A549 (cell line): ENCODE results near the gene PGC. TPM values are rescaled to one million over a fixed set of nuclear protein-coding genes. Genes with fewer than 3 reads are reported as not detected.

ENCODE experiments used
- ATAC-seq, 2 experiments: fragments of 200-7000 bp in 1 of 2; fragments of >200 bp in 1 of 2; cut with Nextera tagmentation in 1 of 2; cut with Tn5 transposase in 1 of 2; 3 replicates each; pipeline versions ENCODE4 v1.8.0 to v1.9.1; 2018 to 2020; ENCODE audit warnings: mild to moderate bottlenecking in 1 of 2, moderate library complexity in 1 of 2
- CTCF ChIA-PET: fragments of 300-600 bp; sonication (Branson Sonifier 250); formaldehyde crosslinking; extraction: SDS; loops from one replicate; lab custom pipeline; 2021; ENCODE audit warnings: antibody characterized with exemption, inconsistent platforms; lab: Yijun Ruan, JAX
- POLR2A ChIA-PET: fragments of 350-600 bp; formaldehyde crosslinking; extraction: SDS; loops from one replicate; lab custom pipeline; 2021; ENCODE audit warnings: antibody characterized with exemption, inconsistent platforms; lab: Yijun Ruan, JAX
- DNase-seq, 2 experiments: peaks; one replicate each; pipeline versions ENCODE4 v3.0.0 to v3.0.0-alpha.2; 2011 to 2016; ENCODE audit warnings: low read depth in 1 of 2, low spot score in 1 of 2
- FAIRE-seq: peaks from 2 replicates; lab custom pipeline; 2011; peaks lifted over from hg19 to GRCh38; lab: Jason Lieb, UNC
- H3K27ac ChIP-seq, 2 experiments: fragments of >200 bp; sonication (Bioruptor Twin); formaldehyde crosslinking; 3 replicates each; pipeline ENCODE4 v1.5.1; 2016 to 2017
- H3K4me1 ChIP-seq: fragments of >200 bp; sonication (Bioruptor Twin); formaldehyde crosslinking; 3 replicates; pipeline ENCODE4 v1.6.1; 2016
- H3K4me2 ChIP-seq: fragments of >200 bp; sonication (Bioruptor Twin); formaldehyde crosslinking; 3 replicates; pipeline ENCODE4 v1.6.1; 2016
- H3K4me3 ChIP-seq: fragments of >200 bp; sonication (Bioruptor Twin); formaldehyde crosslinking; 3 replicates; pipeline ENCODE4 v1.5.1; 2016
- H3K9me3 ChIP-seq: fragments of >200 bp; sonication (Bioruptor Twin); formaldehyde crosslinking; 3 replicates; pipeline ENCODE4 v1.6.1; 2016
- BCL3 ChIP-seq: fragments of >200 bp; sonication (Bioruptor Twin); formaldehyde crosslinking; IDR thresholded peaks from 3 replicates; pipeline ENCODE4 v1.6.1; 2016
- CBX2 ChIP-seq: fragments of 200-600 bp; sonication (generic); IDR thresholded peaks from 2 replicates; pipeline ENCODE4 v1.6.1; 2016; ENCODE audit warnings: low read depth, mild to moderate bottlenecking, borderline replicate concordance
- CBX8 ChIP-seq: fragments of 200-600 bp; sonication (generic); IDR thresholded peaks from 2 replicates; pipeline ENCODE4 v1.6.1; 2016
- CHD2 ChIP-seq: fragments of 150-350 bp; IDR thresholded peaks from 2 replicates; pipeline ENCODE4 v1.6.1; 2014; ENCODE audit warnings: low read length; ENCODE audit not compliant: partially characterized antibody
- CHD4 ChIP-seq: fragments of 200-600 bp; sonication (generic); IDR thresholded peaks from 2 replicates; pipeline ENCODE4 v1.6.1; 2016; ENCODE audit warnings: antibody characterized with exemption, mild to moderate bottlenecking, borderline replicate concordance
- EHMT2 ChIP-seq: fragments of 200-600 bp; sonication (generic); IDR thresholded peaks from 2 replicates; pipeline ENCODE4 v1.6.1; 2016; ENCODE audit warnings: antibody characterized with exemption, low read depth, mild to moderate bottlenecking, moderate library complexity
- FOSB ChIP-seq: fragments of 250-450 bp; sonication (Bioruptor Pico); IDR thresholded peaks from 2 replicates; pipeline ENCODE4 v1.5.0; 2020; ENCODE audit warnings: mild to moderate bottlenecking, moderate library complexity
- FOSL2 ChIP-seq, 2 experiments: fragments of 450-650 bp in 1 of 2; fragments of >200 bp in 1 of 2; sonication (Bioruptor Twin) in 1 of 2; formaldehyde crosslinking; IDR thresholded peaks; 2 replicates each; pipeline versions ENCODE4 v1.5.0 to v1.6.1; 2016 to 2020; ENCODE audit warnings: mild to moderate bottlenecking in 1 of 2, moderate library complexity in 1 of 2
- GATA3 ChIP-seq: IDR thresholded peaks from 2 replicates; pipeline ENCODE4 v1.6.1; 2012; ENCODE audit warnings: borderline replicate concordance
- HMGXB4 ChIP-seq: fragments of 250-450 bp; sonication (Bioruptor Pico); IDR thresholded peaks from 2 replicates; pipeline ENCODE4 v1.5.0; 2021; ENCODE audit warnings: mild to moderate bottlenecking, moderate library complexity, borderline replicate concordance
- HOXB13 ChIP-seq: fragments of 250-450 bp; sonication (Bioruptor Pico); IDR thresholded peaks from 2 replicates; pipeline ENCODE4 v1.5.0; 2020; ENCODE audit warnings: low read depth, mild to moderate bottlenecking, moderate library complexity
- KDM5A ChIP-seq: fragments of 200-600 bp; sonication (generic); IDR thresholded peaks from 2 replicates; pipeline ENCODE4 v1.6.1; 2016; ENCODE audit warnings: antibody characterized with exemption, mild to moderate bottlenecking
- MYC ChIP-seq: IDR thresholded peaks from 2 replicates; pipeline ENCODE4 v1.6.1; 2012; ENCODE audit warnings: mild to moderate bottlenecking, inconsistent platforms, low read length, improper control_type of control experiment, borderline replicate concordance
- NPAS2 ChIP-seq: fragments of 250-450 bp; sonication (Bioruptor Pico); IDR thresholded peaks from 2 replicates; pipeline ENCODE4 v1.8.0; 2022; ENCODE audit warnings: mild to moderate bottlenecking, moderate library complexity, borderline replicate concordance
- PBX3 ChIP-seq: IDR thresholded peaks from 2 replicates; pipeline ENCODE4 v1.6.1; 2012
- RCOR1 ChIP-seq: fragments of 150-350 bp; IDR thresholded peaks from 2 replicates; pipeline ENCODE4 v1.6.1; 2014; ENCODE audit warnings: antibody characterized with exemption, low read length, low read depth
- REST ChIP-seq: fragments of 200-600 bp; sonication (generic); IDR thresholded peaks from 2 replicates; pipeline ENCODE4 v1.6.1; 2016; ENCODE audit warnings: antibody characterized with exemption, mild to moderate bottlenecking, moderate library complexity
- RFX5 ChIP-seq: fragments of 450-650 bp; IDR thresholded peaks from 2 replicates; pipeline ENCODE4 v1.7.1; 2014; ENCODE audit warnings: antibody characterized with exemption, mild to moderate bottlenecking, moderate library complexity
- SMC3 ChIP-seq: fragments of >200 bp; sonication (Bioruptor Twin); formaldehyde crosslinking; IDR thresholded peaks from 3 replicates; pipeline ENCODE4 v1.6.1; 2018; ENCODE audit warnings: inconsistent platforms
- TP53 ChIP-seq: fragments of 250-450 bp; sonication (Bioruptor Pico); IDR thresholded peaks from 2 replicates; pipeline ENCODE4 v1.5.0; 2021; ENCODE audit warnings: mild to moderate bottlenecking, moderate library complexity
- ZC3H11A ChIP-seq: fragments of 450-650 bp; IDR thresholded peaks from 2 replicates; pipeline ENCODE4 v1.6.1; 2014; ENCODE audit warnings: antibody characterized with exemption, mild to moderate bottlenecking
- ZFP36 ChIP-seq: fragments of 450-650 bp; IDR thresholded peaks from 2 replicates; pipeline ENCODE4 v1.6.1; 2014; ENCODE audit warnings: borderline replicate concordance; ENCODE audit not compliant: partially characterized antibody
- WGBS: methylation state at CpG from one replicate; pipeline ENCODE4 v1.1.6; 2017; ENCODE audit errors: missing lambda C conversion rate; 5-methylcytosine and 5-hydroxymethylcytosine counted together
- polyA plus RNA-seq, 4 experiments: library from polyadenylated mRNA; depleted of rRNA in 3 of 4; stranded (reverse); fragments of >200 nt; fragmentation: RNase III in 1 of 4; extraction: RNeasy Plus Mini Kit Qiagen cat#74134 plus additional on column Dnase treatment in 1 of 4; gene quantifications; 2 replicates in 3 of 4; 3 replicates in 1 of 4; pipeline ENCODE4 v1.2.3, GENCODE V29; 2011 to 2017

Gene PGC
- polyA plus RNA-seq, 2 of the 4 experiments (the other 2 are of a cell fraction), result not detected

- CTCF ChIA-PET, result interaction anchor here (0.8 to 1.3 kb wide), 2 partner anchors 46 to 59 kb away, joined by 3 read pairs; no protein-coding TSS in a partner anchor
- FAIRE-seq (no peak), DNase-seq (no peak), ATAC-seq (no peak)
- 97% methylated on average over 3 of the region's 3 CpGs for WGBS
- Histone ChIP-seq H3K9me3 (no peaks in the 10 kb centered on the region), H3K4me3 (no peak overlapping the region), H3K4me2 (no peak overlapping the region), H3K4me1 (peaks cover 35% of the 10 kb centered on the region), H3K27ac (peak overlapping the region in 1 of 2 experiments; percentile 43; a peak in 1 of 6 replicates)
- TF ChIP-seq HMGXB4 (CRISPR knock-in tag), result no peak
- no peak for TF ChIP-seq TP53 (CRISPR knock-in tag)
- TF ChIP-seq CHD4, result no peak
- no peak for TF ChIP-seq CBX8
- no peak for TF ChIP-seq FOSB (CRISPR knock-in tag)
- TF ChIP-seq RFX5, result no peak
- TF ChIP-seq GATA3, result no peak
- no peak for TF ChIP-seq CHD2
- no peak for TF ChIP-seq KDM5A
- no peak for TF ChIP-seq REST
- TF ChIP-seq CBX2, result no peak
- no peak for TF ChIP-seq ZC3H11A
- TF ChIP-seq NPAS2 (CRISPR knock-in tag), result no peak
- TF ChIP-seq HOXB13 (CRISPR knock-in tag), result no peak
- POLR2A ChIA-PET, result no interaction called here
Observed at GRCh38 chr6:41727705-41728072, 19.5 kb downstream of the PGC start.

DNA sequence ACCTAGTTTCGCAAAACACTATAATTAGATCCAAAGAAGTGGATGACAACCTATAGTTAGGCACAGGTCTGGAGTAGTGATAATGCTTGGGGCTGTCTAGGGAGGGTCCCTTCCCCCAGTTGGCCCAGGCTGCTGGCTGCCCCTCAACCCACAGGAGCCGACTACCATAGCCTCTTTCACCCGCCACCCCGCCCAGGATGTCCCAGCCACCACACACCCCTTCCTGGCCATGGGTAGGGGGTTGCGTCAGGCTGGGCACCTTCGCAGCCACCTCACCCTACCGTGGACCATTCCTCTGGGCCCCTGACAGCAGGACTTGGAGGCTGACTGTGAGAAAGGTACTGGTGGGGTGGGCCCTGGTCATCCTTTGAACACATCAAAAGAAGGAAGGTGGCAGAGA is 20.3 kb downstream of the PGC start:
- H3K4me1 ChIP-seq, result peaks cover 34% of the 10 kb centered on the region
- FAIRE-seq, result no peak

More for the DNA sequence above, 20.3 kb downstream of the PGC start:
- DNase-seq (no peak), ATAC-seq (no peak)
- no peak overlapping the region for H3K4me2 ChIP-seq
- ChIA-PET POLR2A (no interaction called here), CTCF (no interaction called here)
- no peak overlapping the region for H3K4me3 ChIP-seq
- 64% methylated on average over 5 of the region's 7 CpGs for WGBS
- no peak overlapping the region for H3K27ac ChIP-seq
- TF ChIP-seq ZFP36 (no peak), RFX5 (no peak), RCOR1 (no peak), NPAS2 (CRISPR knock-in tag) (no peak), PBX3 (no peak), MYC (no peak), BCL3 (no peak), FOSL2 (IDR thresholded peaks at IDR 0.05) (no peak), FOSL2 (CRISPR knock-in tag; IDR thresholded peaks at IDR 0.05) (no peak), SMC3 (no peak), EHMT2 (no peak), CBX8 (no peak)
- no peaks in the 10 kb centered on the region for H3K9me3 ChIP-seq
